IMR-90 (cell line): ENCODE data around the gene ITFG1. TPM values are rescaled to one million over a fixed set of nuclear protein-coding genes. Genes with fewer than 3 reads are reported as not detected.

Experiments
- ATAC-seq: fragments of 200-7000 bp; cut with Tn5 transposase; 2 replicates; pipeline ENCODE4 v1.9.1; 2020; ENCODE audit warnings: low read depth, mild to moderate bottlenecking, moderate library complexity
- BruUV-seq: library from RNA; stranded (reverse); fragments of 400-500 nt; replicated peaks from 2 replicates; lab custom pipeline; 2021; lab: Mats Ljungman, UMichigan
- CTCF ChIA-PET: fragments of 300-600 bp; formaldehyde crosslinking; extraction: SDS; loops from one replicate; lab custom pipeline; 2021; ENCODE audit warnings: antibody characterized with exemption; lab: Yijun Ruan, JAX
- POLR2A ChIA-PET: fragments of 300-600 bp; sonication (Branson Sonifier 250); formaldehyde crosslinking; loops from one replicate; lab custom pipeline; 2022; ENCODE audit warnings: antibody characterized with exemption; ENCODE audit not compliant: unreplicated experiment; lab: Charles Lee
- DNase-seq: peaks from one replicate; pipeline ENCODE4 v3.0.0; 2013
- H2AFZ ChIP-seq: replicated peaks from 2 replicates; pipeline ENCODE3; 2013; ENCODE audit warnings: low read length, mild to moderate bottlenecking; ENCODE audit not compliant: poor library complexity
- H2AK5ac ChIP-seq: 2 replicates; pipeline ENCODE4 v1.6.1; 2013; ENCODE audit warnings: low read depth, low read length, inconsistent platforms
- H2AK9ac ChIP-seq: replicated peaks from 2 replicates; pipeline ENCODE3; 2013; ENCODE audit warnings: mild to moderate bottlenecking, low read depth, low read length, moderate library complexity; ENCODE audit not compliant: poor library complexity
- H2BK120ac ChIP-seq: 2 replicates; pipeline ENCODE4 v1.6.1; 2013; ENCODE audit warnings: low read depth, low read length, inconsistent platforms
- H2BK15ac ChIP-seq: 3 replicates; pipeline ENCODE4 v1.6.1; 2013; ENCODE audit warnings: low read depth, low read length, inconsistent platforms
- H2BK20ac ChIP-seq: 2 replicates; pipeline ENCODE4 v1.6.1; 2013; ENCODE audit warnings: low read depth, mild to moderate bottlenecking, inconsistent platforms, low read length, moderate library complexity
- H2BK5ac ChIP-seq: 2 replicates; pipeline ENCODE4 v1.6.1; 2013; ENCODE audit warnings: mild to moderate bottlenecking, low read depth, low read length, inconsistent platforms; ENCODE audit not compliant: poor library complexity, severe bottlenecking
- H3K14ac ChIP-seq: replicated peaks from 2 replicates; pipeline ENCODE4 v1.6.1; 2013; ENCODE audit warnings: low read depth, low read length, inconsistent platforms
- H3K18ac ChIP-seq: 2 replicates; pipeline ENCODE4 v1.6.1; 2013; ENCODE audit warnings: low read depth, low read length, control low read depth
- H3K23ac ChIP-seq: 2 replicates; pipeline ENCODE4 v1.6.1; 2013; ENCODE audit warnings: low read depth, low read length, inconsistent platforms
- H3K27ac ChIP-seq: 2 replicates; pipeline ENCODE4 v1.5.1; 2013; ENCODE audit warnings: mild to moderate bottlenecking, control low read depth, low read length; ENCODE audit not compliant: insufficient read depth
- H3K27me3 ChIP-seq: 2 replicates; pipeline ENCODE4 v1.6.1; 2013; ENCODE audit warnings: low read length; ENCODE audit not compliant: control insufficient read depth, insufficient read depth
- H3K36me3 ChIP-seq: 2 replicates; pipeline ENCODE4 v1.6.1; 2013; ENCODE audit warnings: low read length, mixed read lengths; ENCODE audit not compliant: control insufficient read depth, insufficient read depth
- H3K4ac ChIP-seq: 2 replicates; pipeline ENCODE4 v1.6.1; 2013; ENCODE audit warnings: low read depth, low read length, inconsistent platforms
- H3K4me1 ChIP-seq: 2 replicates; pipeline ENCODE4 v1.6.1; 2013; ENCODE audit warnings: low read length, mixed read lengths; ENCODE audit not compliant: control insufficient read depth, insufficient read depth
- H3K4me2 ChIP-seq: 2 replicates; pipeline ENCODE4 v1.6.1; 2013; ENCODE audit warnings: low read depth, mild to moderate bottlenecking, control low read depth, low read length, moderate library complexity
- H3K4me3 ChIP-seq: 2 replicates; pipeline ENCODE4 v1.5.1; 2013; ENCODE audit warnings: low read depth, mild to moderate bottlenecking, control low read depth, low read length, moderate library complexity; ENCODE audit not compliant: insufficient read depth
- H3K56ac ChIP-seq: 2 replicates; pipeline ENCODE4 v1.6.1; 2013; ENCODE audit warnings: low read length, inconsistent platforms; ENCODE audit not compliant: insufficient read depth; ENCODE audit errors: extremely low read depth
- H3K79me1 ChIP-seq, 2 experiments: 2 replicates each; pipeline ENCODE4 v1.6.1; 2013; ENCODE audit warnings: low read length in 2 of 2, inconsistent platforms in 1 of 2, low read depth in 1 of 2
- H3K9ac ChIP-seq: 2 replicates; pipeline ENCODE4 v1.6.1; 2013; ENCODE audit warnings: low read depth, low read length, control low read depth
- H3K9me1 ChIP-seq: 2 replicates; pipeline ENCODE4 v1.6.1; 2013; ENCODE audit warnings: low read length, inconsistent platforms; ENCODE audit not compliant: insufficient read depth
- H3K9me3 ChIP-seq: 2 replicates; pipeline ENCODE4 v1.6.1; 2013; ENCODE audit warnings: low read length; ENCODE audit not compliant: control insufficient read depth, insufficient read depth
- H4K20me1 ChIP-seq: 2 replicates; pipeline ENCODE4 v1.6.1; 2013; ENCODE audit warnings: low read length, inconsistent platforms; ENCODE audit not compliant: insufficient read depth
- H4K5ac ChIP-seq: 2 replicates; pipeline ENCODE4 v1.6.1; 2013; ENCODE audit warnings: mild to moderate bottlenecking, low read depth, low read length, control low read depth
- H4K8ac ChIP-seq, 2 experiments: 2 replicates each; pipeline ENCODE4 v1.6.1; 2013; ENCODE audit warnings: low read depth in 2 of 2, low read length in 2 of 2, control low read depth in 1 of 2, inconsistent platforms in 1 of 2
- H4K91ac ChIP-seq: 2 replicates; pipeline ENCODE4 v1.6.1; 2013; ENCODE audit warnings: low read depth, low read length, inconsistent platforms; ENCODE audit not compliant: insufficient read depth
- CHD1 ChIP-seq: IDR thresholded peaks from 2 replicates; pipeline ENCODE4 v1.6.1; 2012; ENCODE audit warnings: low read depth, low read length, improper control_type of control experiment
- CTCF ChIP-seq: conservative IDR thresholded peaks from 2 replicates; pipeline ENCODE4 v1.5.1; 2012; ENCODE audit warnings: mild to moderate bottlenecking, low read depth, low read length, improper control_type of control experiment
- FOS ChIP-seq: fragments of 150-350 bp; IDR thresholded peaks from 2 replicates; pipeline ENCODE4 v1.6.1; 2016; ENCODE audit warnings: low read depth, low read length
- MAFK ChIP-seq: IDR thresholded peaks from 2 replicates; pipeline ENCODE4 v1.6.1; 2012; ENCODE audit warnings: low read depth, low read length, improper control_type of control experiment
- MXI1 ChIP-seq: IDR thresholded peaks from 2 replicates; pipeline ENCODE4 v1.6.1; 2012; ENCODE audit warnings: low read depth, mild to moderate bottlenecking, low read length, moderate library complexity, borderline replicate concordance
- NFE2L2 ChIP-seq: fragments of 150-350 bp; IDR thresholded peaks from 2 replicates; pipeline ENCODE4 v1.6.1; 2016; ENCODE audit warnings: low read depth, mild to moderate bottlenecking, low read length
- POLR2A ChIP-seq: IDR thresholded peaks from 2 replicates; pipeline ENCODE4 v1.6.1; 2012; ENCODE audit warnings: mild to moderate bottlenecking, low read depth, low read length
- RCOR1 ChIP-seq: IDR thresholded peaks from 2 replicates; pipeline ENCODE4 v1.6.1; 2012; ENCODE audit warnings: mild to moderate bottlenecking, low read length, improper control_type of control experiment; ENCODE audit not compliant: insufficient replicate concordance
- WGBS, 2 experiments: methylation state at CpG; one replicate each; pipeline versions ENCODE4 v1.1.5 to v1.1.7; 2013; ENCODE audit warnings: missing lambda C conversion rate in 2 of 2; ENCODE audit not compliant: insufficient read length in 1 of 2; ENCODE audit errors: extremely low coverage in 2 of 2; 5-methylcytosine and 5-hydroxymethylcytosine counted together
- dilution Hi-C: fragments of 300-500 bp; cut with HindIII; formaldehyde crosslinking; loops from one replicate; pipeline ENCODE4 v1.14.3; 2018; ENCODE audit warnings: low sequenced_read_pairs; ENCODE audit not compliant: unreplicated experiment
- in situ Hi-C: fragments of 300-500 bp; cut with MboI; formaldehyde crosslinking; loops from 3 replicates; pipeline ENCODE4 v1.14.3; 2019; ENCODE audit warnings: low sequenced_read_pairs, inconsistent platforms, mixed read lengths
- intact Hi-C: fragments of 100-400 bp; cut with micrococcal nuclease; formaldehyde crosslinking; loops from 2 replicates; pipeline ENCODE4 v1.10.0; 2022
- polyA plus RNA-seq, 3 experiments: library from polyadenylated mRNA; depleted of rRNA; stranded (reverse); fragments of >200 nt; gene quantifications; 2 replicates each; pipeline ENCODE4 v1.2.3, GENCODE V29; 2012; ENCODE audit warnings: low replicate concordance in 1 of 3
- total RNA-seq: library from RNA; depleted of rRNA; stranded (reverse); fragments of >200 nt; gene quantifications from 2 replicates; pipeline ENCODE4 v1.2.3, GENCODE V29; 2012

ITFG1 gene
- total and polyA plus RNA-seq, 2 of the 4 experiments (the other 2 are of a cell fraction) = 54.3 to 60.4 TPM

- Histone ChIP-seq H2BK120ac (no peak overlapping the region), H4K91ac (no peak overlapping the region), H3K9me1 (no peaks in the 10 kb centered on the region), H3K9me3 (no peaks in the 10 kb centered on the region), H3K79me1 (peaks cover 6 to 12% of the 10 kb centered on the region in 2 experiments; a peak in 2 of 4 replicates), H3K4me2 (no peak overlapping the region), H3K23ac (no peak overlapping the region), H3K14ac (no peak overlapping the region), H2AFZ (no peak overlapping the region), H3K4me1 (no peaks in the 10 kb centered on the region; the same call in 1 of the 2 replicates), H3K18ac (no peak overlapping the region), H3K9ac (no peak overlapping the region), H4K8ac (no peak overlapping the region), H3K4ac (no peak overlapping the region), H3K4me3 (no peak overlapping the region), H2BK5ac (no peak overlapping the region), H3K27me3 (no peaks in the 10 kb centered on the region), H2AK9ac (no peak overlapping the region), H3K27ac (no peak overlapping the region), H4K20me1 (no peaks in the 10 kb centered on the region), H2AK5ac (no peak overlapping the region), H4K5ac (no peak overlapping the region), H3K36me3 (0 out of 2 replicates have a peak, but pooled peaks cover 1% of the 10 kb centered on the region), H3K56ac (no peak overlapping the region), H2BK20ac (no peak overlapping the region), H2BK15ac (no peak overlapping the region)
- BruUV-seq = no TSS peak
- in situ Hi-C loops = no loop called here
- POLR2A ChIA-PET = no interaction called here
- CTCF ChIA-PET = no interaction called here
- DNase-seq (no peak), ATAC-seq (no peak)
- TF ChIP-seq RCOR1 (no peak), NFE2L2 (no peak), MAFK (no peak), POLR2A (no peak), CHD1 (no peak), MXI1 (no peak), CTCF (no peak), FOS (no peak)
- intact Hi-C loops = no loop called here
- dilution Hi-C loops = no loop called here
- no CpG with 5 or more reads among the region's 1 CpG for WGBS, 2 experiments
Observed at GRCh38 chr16:47413041-47413440, 47.8 kb downstream of the ITFG1 start.
